Right ventricle myocardium inferior (tissue), 1 donor: ENCODE data around the gene B4GALNT1. TPM values are rescaled to one million over a fixed set of nuclear protein-coding genes. Genes with fewer than 3 reads are reported as not detected.

Experiments used
- ATAC-seq: fragments of 200-7000 bp; cut with Tn5 transposase; one replicate; pipeline ENCODE4 v1.9.1; 2020; ENCODE audit warnings: mild to moderate bottlenecking, moderate library complexity
- DNase-seq: peaks from one replicate; pipeline ENCODE4 v3.0.0; 2021; ENCODE audit errors: missing footprints
- intact Hi-C: fragments of 100-400 bp; cut with DNase I; formaldehyde crosslinking; loops from one replicate; pipeline ENCODE4 v1.11.0; 2022
- total RNA-seq: library from RNA; stranded (reverse); fragmentation: NEBNext Ultra II Directional; extraction: Animal tissue kit (Norgen Biotek cat#: 25700); gene quantifications from one replicate; pipeline ENCODE4 v1.2.1, GENCODE V29; 2021
- donor health status: DM: no; HTN: yes; CAD: no; lungs with severe emphysema.

Gene B4GALNT1
- total RNA-seq, 1 donor from 2014 or later, result 7.3 TPM

GRCh38 chr12:57579011-57579410 lies 54.0 kb downstream of the B4GALNT1 start:
- ATAC-seq (no peak), DNase-seq (no peak)
- intact Hi-C loops, result no loop called here

GRCh38 chr12:57577981-57578758 lies 54.8 kb downstream of the B4GALNT1 start:
- intact Hi-C loops, result no loop called here
- ATAC-seq, result no peak
- DNase-seq, result no peak

- ATAC-seq (no peak), DNase-seq (no peak)
- intact Hi-C loops, result no loop called here
Observed at GRCh38 chr12:57576613-57577160, 56.3 kb downstream of the B4GALNT1 start.

Other genes starting within 250 kb of the B4GALNT1 start
- 56.7 TPM for gene R3HDM2, start 202.2 kb downstream of the B4GALNT1 start, total RNA-seq
- gene INHBC, start 198.4 kb downstream of the B4GALNT1 start, total RNA-seq, result not detected
- gene INHBE, start 177.9 kb downstream of the B4GALNT1 start, total RNA-seq, result not detected
- gene GLI1, start 173.4 kb downstream of the B4GALNT1 start, total RNA-seq, result 0.92 TPM
- 6.4 TPM for gene ARHGAP9, start 153.3 kb downstream of the B4GALNT1 start, total RNA-seq
- gene MARS1, start 145.1 kb downstream of the B4GALNT1 start, total RNA-seq, result 89.7 TPM
- 19.2 TPM for gene DDIT3, start 112.7 kb downstream of the B4GALNT1 start, total RNA-seq
- gene MBD6, start 110.4 kb downstream of the B4GALNT1 start, total RNA-seq, result 34.5 TPM
- gene DCTN2, start 86.0 kb downstream of the B4GALNT1 start, total RNA-seq, result 92.5 TPM
- 0.05 TPM for gene KIF5A, start 83.2 kb downstream of the B4GALNT1 start, total RNA-seq
- 13.1 TPM for gene PIP4K2C, start 42.0 kb downstream of the B4GALNT1 start, total RNA-seq
- 23.8 TPM for gene DTX3, start 28.4 kb downstream of the B4GALNT1 start, total RNA-seq
- gene ARHGEF25, start 21.8 kb downstream of the B4GALNT1 start, total RNA-seq, result 13.0 TPM
- gene OS9, start 60.9 kb upstream of the B4GALNT1 start, total RNA-seq, result 110 TPM
- gene AGAP2, start 105.5 kb upstream of the B4GALNT1 start, total RNA-seq, result 7.8 TPM
- 27.9 TPM for gene TSPAN31, start 111.8 kb upstream of the B4GALNT1 start, total RNA-seq
- 42.3 TPM for gene CDK4, start 119.1 kb upstream of the B4GALNT1 start, total RNA-seq
- gene MARCHF9, start 121.9 kb upstream of the B4GALNT1 start, total RNA-seq, result 14.5 TPM
- gene CYP27B1, start 133.9 kb upstream of the B4GALNT1 start, total RNA-seq, result 0.49 TPM
- 7.0 TPM for gene METTL1, start 138.9 kb upstream of the B4GALNT1 start, total RNA-seq
- 1.2 TPM for gene EEF1AKMT3, start 139.4 kb upstream of the B4GALNT1 start, total RNA-seq
- gene TSFM, start 149.6 kb upstream of the B4GALNT1 start, total RNA-seq, result 48.2 TPM
- gene AVIL, start 185.5 kb upstream of the B4GALNT1 start, total RNA-seq, result 2.1 TPM
- gene CTDSP2, start 213.5 kb upstream of the B4GALNT1 start, total RNA-seq, result 105 TPM